ENCODE results near the gene EGFR. TPM values are rescaled to one million over a fixed set of nuclear protein-coding genes. Genes with fewer than 3 reads are reported as not detected.

Gene EGFR
- total and polyA plus RNA-seq, 2 experiments from 2014 or later: 21.6 to 51.0 TPM

- DNase-seq (ENCODE audit: low spot score): peak; percentile 65
- H2AFZ ChIP-seq: no peak overlapping the region
- H4K20me1 ChIP-seq (ENCODE audit: insufficient read depth, poor library complexity, severe bottlenecking): no peaks in the 10 kb centered on the region
- peaks cover 40% of the 10 kb centered on the region for H3K79me2 ChIP-seq
- peak overlapping the region; percentile 91 for H3K27ac ChIP-seq
- TF ChIP-seq EZH2phosphoT487 (IDR thresholded peaks at IDR 0.05; ENCODE audit: low read depth, severe bottlenecking, unreplicated experiment) (no peak), CTCF (IDR thresholded peaks at IDR 0.05; ENCODE audit: poor library complexity) (no peak), EZH2 (IDR thresholded peaks at IDR 0.05; ENCODE audit: borderline replicate concordance) (no peak)
- no peaks in the 10 kb centered on the region for H3K27me3 ChIP-seq
- H3K4me1 ChIP-seq (ENCODE audit: insufficient read depth): peaks cover 21% of the 10 kb centered on the region
- H3K4me3 ChIP-seq: no peak overlapping the region
- H3K36me3 ChIP-seq (replicated peaks; ENCODE audit: insufficient read depth, low read depth): no peaks in the 10 kb centered on the region
- H3K4me2 ChIP-seq: peak overlapping the region; percentile 37
- H3K9me3 ChIP-seq (ENCODE audit: low read depth): no peaks in the 10 kb centered on the region
- WGBS (ENCODE audit: low lambda C conversion rate, missing lambda C conversion rate): 61% methylated on average over 7 of the region's 7 CpGs
- H3K9me2 ChIP-seq (replicated peaks; ENCODE audit: insufficient read depth): no peaks in the 10 kb centered on the region
Measured at GRCh38 chr7:55120501-55121198, 101.8 kb downstream of the EGFR start.

GRCh38 chr7:55121249-55121648 lies 102.4 kb downstream of the EGFR start:
- H3K9me2 ChIP-seq (replicated peaks; ENCODE audit: insufficient read depth): no peaks in the 10 kb centered on the region
- peaks cover 42% of the 10 kb centered on the region for H3K79me2 ChIP-seq
- TF ChIP-seq EZH2phosphoT487 (IDR thresholded peaks at IDR 0.05; ENCODE audit: low read depth, severe bottlenecking, unreplicated experiment): no peak
- no peak for TF ChIP-seq EZH2 (IDR thresholded peaks at IDR 0.05; ENCODE audit: borderline replicate concordance)
- TF ChIP-seq CTCF (IDR thresholded peaks at IDR 0.05; ENCODE audit: poor library complexity): no peak
- no peaks in the 10 kb centered on the region for H4K20me1 ChIP-seq (ENCODE audit: insufficient read depth, poor library complexity, severe bottlenecking)
- peak overlapping the region; percentile 37 for H3K4me2 ChIP-seq
- H3K36me3 ChIP-seq (replicated peaks; ENCODE audit: insufficient read depth, low read depth): no peaks in the 10 kb centered on the region
- DNase-seq (ENCODE audit: low spot score): no peak
- no peak overlapping the region for H3K4me3 ChIP-seq
- no peaks in the 10 kb centered on the region for H3K27me3 ChIP-seq
- WGBS (ENCODE audit: low lambda C conversion rate, missing lambda C conversion rate): 75% methylated on average over 5 of the region's 5 CpGs
- no peaks in the 10 kb centered on the region for H3K9me3 ChIP-seq (ENCODE audit: low read depth)
- H3K27ac ChIP-seq: peak overlapping the region; percentile 91
- H3K4me1 ChIP-seq (ENCODE audit: insufficient read depth): peaks cover 21% of the 10 kb centered on the region
- H2AFZ ChIP-seq: no peak overlapping the region

DNA sequence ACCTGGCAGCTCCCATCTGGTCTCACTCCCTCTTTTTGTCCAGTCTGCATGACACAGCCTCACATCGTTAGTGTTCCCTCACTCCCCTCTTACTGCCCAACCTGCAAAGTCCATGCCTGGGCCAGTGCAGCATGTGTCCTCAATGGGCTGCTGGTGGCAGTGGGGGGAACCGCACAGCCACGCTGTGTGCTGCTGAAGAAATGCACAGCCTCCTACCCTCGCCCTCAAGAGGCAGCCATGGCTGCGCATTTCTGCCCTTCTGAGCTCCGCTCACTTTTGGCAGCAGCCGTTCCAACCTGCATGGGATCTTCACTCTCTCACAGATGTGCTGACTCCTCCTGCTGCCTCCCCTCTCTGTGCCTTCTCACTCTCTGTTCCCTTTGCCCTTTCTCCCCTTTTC lies 103.4 kb downstream of the EGFR start:
- H3K4me2 ChIP-seq: no peak overlapping the region
- H3K9me3 ChIP-seq (ENCODE audit: low read depth): no peaks in the 10 kb centered on the region
- peaks cover 37% of the 10 kb centered on the region for H3K79me2 ChIP-seq
- no peaks in the 10 kb centered on the region for H4K20me1 ChIP-seq (ENCODE audit: insufficient read depth, poor library complexity, severe bottlenecking)
- no peak overlapping the region for H3K4me3 ChIP-seq
- no peak overlapping the region for H2AFZ ChIP-seq
- H3K27me3 ChIP-seq: no peaks in the 10 kb centered on the region
- DNase-seq (ENCODE audit: low spot score): no peak
- 91% methylated on average over 7 of the region's 7 CpGs for WGBS (ENCODE audit: low lambda C conversion rate, missing lambda C conversion rate)
- peak overlapping the region; percentile 91 for H3K27ac ChIP-seq
- TF ChIP-seq EZH2phosphoT487 (IDR thresholded peaks at IDR 0.05; ENCODE audit: low read depth, severe bottlenecking, unreplicated experiment): no peak
- no peak for TF ChIP-seq CTCF (IDR thresholded peaks at IDR 0.05; ENCODE audit: poor library complexity)
- TF ChIP-seq EZH2 (IDR thresholded peaks at IDR 0.05; ENCODE audit: borderline replicate concordance): no peak
- H3K36me3 ChIP-seq (replicated peaks; ENCODE audit: insufficient read depth, low read depth): no peaks in the 10 kb centered on the region
- H3K4me1 ChIP-seq (ENCODE audit: insufficient read depth): peaks cover 25% of the 10 kb centered on the region
- no peaks in the 10 kb centered on the region for H3K9me2 ChIP-seq (replicated peaks; ENCODE audit: insufficient read depth)

Measured in hepatocyte (in vitro differentiated cells).